ENCODE measurements around the gene NOXO1.

NOXO1 gene

GRCh38 chr16:1993731-1994131 lies 12.5 kb upstream of the NOXO1 start:
- no peak for DNase-seq

- DNase-seq = no peak
Observed at GRCh38 chr16:1992704-1993317, 11.5 kb upstream of the NOXO1 start.

- DNase-seq = peak; percentile 99
Observed at GRCh38 chr16:1991948-1992703, 10.9 kb upstream of the NOXO1 start.

DNA sequence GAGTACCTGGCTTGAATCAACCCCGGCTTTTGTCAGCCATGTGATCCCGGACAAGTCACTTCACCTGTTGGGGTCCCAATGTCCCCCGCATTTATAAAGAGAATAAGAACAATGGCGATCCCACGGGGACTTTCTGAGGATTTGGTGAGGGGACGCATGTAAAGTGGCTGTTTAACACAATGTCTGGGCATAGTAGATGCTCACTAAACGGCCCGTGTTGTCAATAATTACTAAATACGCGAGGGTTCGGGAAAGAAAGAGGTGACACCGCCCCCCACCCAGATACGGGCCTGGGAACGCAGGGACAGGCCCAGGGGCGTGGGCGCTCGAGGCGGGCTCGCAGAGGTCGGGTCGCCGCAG lies 10.3 kb upstream of the NOXO1 start:
- no peak for DNase-seq

GRCh38 chr16:1991135-1991551 lies 9.9 kb upstream of the NOXO1 start:
- DNase-seq = peak; percentile 74

GRCh38 chr16:1990351-1991134 lies 9.3 kb upstream of the NOXO1 start:
- peak; percentile 67 for DNase-seq

DNA sequence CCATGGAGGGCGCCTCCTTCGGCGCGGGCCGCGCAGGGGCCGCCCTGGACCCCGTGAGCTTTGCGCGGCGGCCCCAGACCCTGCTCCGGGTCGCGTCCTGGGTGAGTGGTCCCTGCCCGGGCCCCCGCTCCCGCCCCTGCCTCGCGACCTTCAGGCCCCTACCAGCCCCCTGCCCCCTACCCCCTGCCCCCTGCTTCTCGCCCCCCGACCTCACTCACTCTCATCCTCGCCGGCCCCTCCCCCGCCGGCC lies 8.8 kb upstream of the NOXO1 start:
- no peak for DNase-seq

DNA sequence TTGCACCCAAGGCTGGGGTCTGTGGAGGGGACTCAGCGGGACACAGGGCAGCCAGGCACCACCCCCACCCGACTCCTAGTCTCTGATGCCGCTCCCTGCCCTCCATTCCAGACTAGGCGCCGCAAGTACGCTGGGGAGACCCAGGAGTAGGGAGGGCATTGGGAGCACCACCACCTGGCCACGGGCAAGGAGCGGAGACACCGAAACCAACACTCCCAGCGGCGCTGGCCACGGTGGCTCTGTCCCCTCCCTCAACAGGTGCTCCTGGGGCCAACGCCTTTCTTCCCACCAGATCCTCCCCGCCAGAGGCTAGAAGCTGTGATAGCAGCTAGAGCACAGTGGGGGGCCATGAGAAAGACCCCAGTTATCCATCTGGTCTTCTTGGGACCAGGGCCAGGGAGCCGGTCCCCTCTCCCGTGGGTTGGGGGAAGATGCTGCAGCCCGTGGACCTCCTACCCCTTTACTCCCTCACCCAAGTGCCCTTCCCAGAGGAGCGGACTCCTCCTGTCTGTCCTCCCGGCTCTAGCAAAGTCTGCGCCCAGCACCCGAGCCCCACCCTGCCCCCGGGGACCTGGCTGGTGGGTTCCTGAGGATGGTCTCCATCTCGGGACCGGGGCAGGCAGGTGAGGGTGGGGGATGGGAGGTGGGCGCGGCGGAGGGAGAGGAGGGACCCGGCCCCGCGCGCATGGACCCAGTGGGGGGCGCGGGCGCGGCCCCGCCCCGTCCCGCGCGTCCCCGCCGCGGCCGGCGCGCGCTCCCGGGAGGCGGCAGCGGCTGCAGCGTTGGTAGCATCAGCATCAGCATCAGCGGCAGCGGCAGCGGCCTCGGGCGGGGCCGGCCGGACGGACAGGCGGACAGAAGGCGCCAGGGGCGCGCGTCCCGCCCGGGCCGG lies 8.2 kb upstream of the NOXO1 start, which contains the start of gene SYNGR3:
SYNGR3 (plus strand) TSS at position 762 of the 892 bp plus-strand sequence. CDS start 133 bp downstream, outside the sequence.
- DNase-seq = no peak

DNA sequence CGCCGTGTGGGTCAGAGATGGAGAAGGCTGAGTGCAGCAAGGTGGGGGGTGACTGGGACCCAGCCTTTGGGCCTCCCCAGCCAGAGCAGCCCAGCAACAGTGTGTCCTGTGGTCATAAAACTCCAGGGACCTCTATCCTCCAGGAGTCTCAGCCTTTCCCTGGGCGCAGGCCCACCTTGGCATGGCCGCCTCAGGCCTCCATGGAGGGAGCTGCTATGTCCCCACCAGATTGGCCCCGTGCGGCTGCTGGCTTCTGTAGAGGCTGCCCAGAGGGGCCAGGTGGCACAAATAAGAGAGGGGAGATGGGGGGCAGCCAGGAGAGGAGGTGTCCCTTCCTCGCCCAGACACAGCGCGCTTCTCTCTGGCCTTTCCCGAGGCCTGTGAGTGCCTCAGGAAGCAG lies 5.9 kb upstream of the NOXO1 start:
- DNase-seq = no peak

- DNase-seq = no peak
Observed at GRCh38 chr16:1985466-1986150, 4.3 kb upstream of the NOXO1 start.

GRCh38 chr16:1984347-1985225 lies 3.3 kb upstream of the NOXO1 start:
- DNase-seq = no peak

DNA sequence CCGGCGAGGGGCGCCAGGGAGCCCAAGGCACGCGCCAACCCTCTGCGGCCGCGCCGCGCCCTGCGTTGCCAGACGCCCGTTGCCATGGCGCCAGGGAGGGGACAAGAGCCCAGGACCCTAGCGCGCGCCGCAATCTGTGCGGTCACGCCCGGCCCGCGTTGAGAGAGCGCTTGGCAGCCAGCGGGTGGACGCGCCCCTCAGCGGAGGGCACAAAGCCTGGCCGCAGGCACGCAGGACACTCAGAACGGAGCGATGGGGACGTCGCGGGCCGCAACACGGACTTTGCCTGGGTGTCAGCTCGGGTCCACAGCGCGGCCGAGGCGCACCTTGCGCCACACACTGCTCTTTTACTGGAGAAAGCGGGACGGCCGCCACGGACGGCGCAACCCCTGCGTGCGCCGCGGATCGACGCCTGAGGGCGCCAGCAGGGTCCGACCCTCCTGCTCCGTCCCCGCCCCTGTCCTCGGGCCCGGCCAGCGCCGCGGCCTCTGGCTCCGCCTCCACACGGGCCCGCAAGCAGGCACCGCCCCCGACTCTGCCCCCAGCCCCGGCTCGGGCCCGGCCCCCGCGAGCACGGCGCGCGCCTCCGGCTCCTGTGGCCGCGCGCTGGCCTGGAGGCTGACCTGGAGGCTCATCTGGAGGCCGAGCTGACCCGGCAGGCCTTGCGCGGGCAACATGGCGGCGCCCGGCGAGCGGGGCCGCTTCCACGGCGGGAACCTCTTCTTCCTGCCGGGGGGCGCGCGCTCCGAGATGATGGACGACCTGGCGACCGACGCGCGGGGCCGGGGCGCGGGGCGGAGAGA lies 2.5 kb upstream of the NOXO1 start, which contains the start of gene GFER:
GFER (plus strand) TSS at position 650 of the 803 bp plus-strand sequence; CDS start at position 676, 26 bp downstream.
- DNase-seq = peak; percentile 81

GRCh38 chr16:1982991-1983543 lies 1.8 kb upstream of the NOXO1 start:
- no peak for DNase-seq

- no peak for DNase-seq
Observed at GRCh38 chr16:1982013-1982433, 754 bp upstream of the NOXO1 start.

DNA sequence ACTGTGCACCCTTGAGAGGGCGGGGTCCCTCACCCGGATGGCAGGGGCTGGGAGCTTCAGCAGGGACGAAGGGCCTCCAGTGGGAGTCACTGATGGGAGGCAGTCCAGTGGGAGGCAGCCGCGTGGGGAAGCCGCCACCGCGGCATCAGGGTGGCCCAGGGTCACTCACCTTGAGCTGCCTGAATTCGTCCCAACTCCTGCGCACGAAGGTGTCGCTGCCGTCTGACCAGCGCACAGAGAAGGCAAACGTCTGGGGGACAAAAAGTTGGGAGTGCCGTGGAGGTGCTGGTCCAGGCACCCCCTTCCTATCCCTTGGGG lies 540 bp downstream of the NOXO1 start:
- no peak for DNase-seq

DNA sequence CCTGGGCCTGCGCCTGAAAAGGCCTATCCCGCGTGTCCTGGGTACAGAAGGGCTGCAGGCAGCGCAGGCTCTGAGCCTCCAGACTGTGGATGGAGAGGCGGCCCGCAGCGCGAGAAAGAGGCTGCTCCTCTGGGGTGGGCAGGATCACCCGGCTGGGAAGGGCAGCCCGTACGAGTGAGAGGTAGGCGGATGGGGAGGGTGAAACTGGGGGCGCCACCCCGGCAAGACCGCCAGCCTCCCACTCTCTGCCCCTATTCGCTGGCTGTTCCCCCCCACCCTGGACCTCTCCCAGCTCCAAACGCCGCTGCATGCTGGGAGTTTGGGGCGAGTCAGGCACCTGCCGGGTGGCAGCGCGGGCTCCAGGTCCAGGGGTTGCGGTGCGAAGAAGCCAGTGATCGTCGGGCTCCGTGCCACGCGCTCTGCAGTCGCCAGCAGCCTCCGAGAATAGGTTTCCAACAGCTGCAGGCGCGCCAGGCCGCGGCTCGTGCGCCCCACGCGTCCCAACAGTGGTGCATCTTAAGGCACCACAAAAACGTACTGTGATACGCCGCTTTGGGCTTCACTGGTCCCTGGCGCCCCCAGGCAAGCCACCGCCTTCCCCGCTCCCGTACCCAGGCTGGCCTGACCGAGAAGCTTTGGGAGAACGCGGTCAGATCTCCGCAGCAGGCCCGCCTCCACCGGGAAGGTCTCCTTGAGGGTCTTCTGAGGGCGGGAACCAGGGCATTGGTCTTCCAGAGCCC lies 1.1 kb downstream of the NOXO1 start:
- DNase-seq = no peak

- DNase-seq = peak; percentile 48
Observed at GRCh38 chr16:1979271-1980029, 1.8 kb downstream of the NOXO1 start.

GRCh38 chr16:1978476-1979120 lies 2.7 kb downstream of the NOXO1 start:
- DNase-seq = no peak

Data from CD4-positive, alpha-beta T cell treated with Interleukin-12 subunit alpha and Interleukin-12 subunit beta, for 1 hour (primary cell).